ENCODE measurements around the gene CDH13.

CDH13 gene

GRCh38 chr16:83098536-83098935 is 471.8 kb downstream of the CDH13 start:
- ATAC-seq, result no peak
- no peak for TF ChIP-seq ARNTL (CRISPR knock-in tag; IDR thresholded peaks at IDR 0.05; ENCODE audit: borderline replicate concordance, low read depth)
- TF ChIP-seq, protein P1, sequence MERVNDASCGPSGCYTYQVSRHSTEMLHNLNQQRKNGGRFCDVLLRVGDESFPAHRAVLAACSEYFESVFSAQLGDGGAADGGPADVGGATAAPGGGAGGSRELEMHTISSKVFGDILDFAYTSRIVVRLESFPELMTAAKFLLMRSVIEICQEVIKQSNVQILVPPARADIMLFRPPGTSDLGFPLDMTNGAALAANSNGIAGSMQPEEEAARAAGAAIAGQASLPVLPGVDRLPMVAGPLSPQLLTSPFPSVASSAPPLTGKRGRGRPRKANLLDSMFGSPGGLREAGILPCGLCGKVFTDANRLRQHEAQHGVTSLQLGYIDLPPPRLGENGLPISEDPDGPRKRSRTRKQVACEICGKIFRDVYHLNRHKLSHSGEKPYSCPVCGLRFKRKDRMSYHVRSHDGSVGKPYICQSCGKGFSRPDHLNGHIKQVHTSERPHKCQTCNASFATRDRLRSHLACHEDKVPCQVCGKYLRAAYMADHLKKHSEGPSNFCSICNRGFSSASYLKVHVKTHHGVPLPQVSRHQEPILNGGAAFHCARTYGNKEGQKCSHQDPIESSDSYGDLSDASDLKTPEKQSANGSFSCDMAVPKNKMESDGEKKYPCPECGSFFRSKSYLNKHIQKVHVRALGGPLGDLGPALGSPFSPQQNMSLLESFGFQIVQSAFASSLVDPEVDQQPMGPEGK (CRISPR knock-in tag; IDR thresholded peaks at IDR 0.05; ENCODE audit: borderline replicate concordance), result no peak

DNA sequence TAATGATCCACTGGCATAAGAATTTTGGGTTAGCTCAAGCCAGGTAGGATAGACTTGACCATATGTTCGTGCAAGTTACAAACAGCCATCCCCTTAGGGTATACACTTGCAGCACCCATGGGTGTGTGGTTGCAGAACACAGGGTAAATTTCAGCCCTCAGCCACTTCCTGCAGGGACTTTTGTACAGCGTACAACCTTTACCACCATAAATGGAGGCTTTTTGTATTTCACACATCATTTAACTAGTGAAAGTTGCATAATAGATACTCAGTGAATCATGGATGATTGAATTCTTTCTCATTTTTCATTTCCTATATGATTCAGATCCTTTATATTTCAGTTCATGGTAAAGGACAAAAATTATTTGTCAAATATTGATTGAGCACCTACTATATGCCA is 473.9 kb downstream of the CDH13 start:
- TF ChIP-seq ZFP3 (CRISPR knock-in tag; IDR thresholded peaks at IDR 0.05) (no peak), CSRNP3 (CRISPR knock-in tag; IDR thresholded peaks at IDR 0.05) (no peak)
- TF ChIP-seq, protein P2, sequence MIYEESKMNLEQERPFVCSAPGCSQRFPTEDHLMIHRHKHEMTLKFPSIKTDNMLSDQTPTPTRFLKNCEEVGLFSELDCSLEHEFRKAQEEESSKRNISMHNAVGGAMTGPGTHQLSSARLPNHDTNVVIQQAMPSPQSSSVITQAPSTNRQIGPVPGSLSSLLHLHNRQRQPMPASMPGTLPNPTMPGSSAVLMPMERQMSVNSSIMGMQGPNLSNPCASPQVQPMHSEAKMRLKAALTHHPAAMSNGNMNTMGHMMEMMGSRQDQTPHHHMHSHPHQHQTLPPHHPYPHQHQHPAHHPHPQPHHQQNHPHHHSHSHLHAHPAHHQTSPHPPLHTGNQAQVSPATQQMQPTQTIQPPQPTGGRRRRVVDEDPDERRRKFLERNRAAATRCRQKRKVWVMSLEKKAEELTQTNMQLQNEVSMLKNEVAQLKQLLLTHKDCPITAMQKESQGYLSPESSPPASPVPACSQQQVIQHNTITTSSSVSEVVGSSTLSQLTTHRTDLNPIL (CRISPR knock-in tag; IDR thresholded peaks at IDR 0.05; ENCODE audit: low read depth), result no peak
- ATAC-seq, result no peak

- no peak for TF ChIP-seq RARB (CRISPR knock-in tag; IDR thresholded peaks at IDR 0.05)
- TF ChIP-seq ISL1 (CRISPR knock-in tag; IDR thresholded peaks at IDR 0.05), result no peak
- TF ChIP-seq, protein P3, sequence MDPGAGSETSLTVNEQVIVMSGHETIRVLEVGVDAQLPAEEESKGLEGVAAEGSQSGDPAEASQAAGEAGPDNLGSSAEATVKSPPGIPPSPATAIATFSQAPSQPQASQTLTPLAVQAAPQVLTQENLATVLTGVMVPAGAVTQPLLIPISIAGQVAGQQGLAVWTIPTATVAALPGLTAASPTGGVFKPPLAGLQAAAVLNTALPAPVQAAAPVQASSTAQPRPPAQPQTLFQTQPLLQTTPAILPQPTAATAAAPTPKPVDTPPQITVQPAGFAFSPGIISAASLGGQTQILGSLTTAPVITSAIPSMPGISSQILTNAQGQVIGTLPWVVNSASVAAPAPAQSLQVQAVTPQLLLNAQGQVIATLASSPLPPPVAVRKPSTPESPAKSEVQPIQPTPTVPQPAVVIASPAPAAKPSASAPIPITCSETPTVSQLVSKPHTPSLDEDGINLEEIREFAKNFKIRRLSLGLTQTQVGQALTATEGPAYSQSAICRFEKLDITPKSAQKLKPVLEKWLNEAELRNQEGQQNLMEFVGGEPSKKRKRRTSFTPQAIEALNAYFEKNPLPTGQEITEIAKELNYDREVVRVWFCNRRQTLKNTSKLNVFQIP (CRISPR knock-in tag; IDR thresholded peaks at IDR 0.05; ENCODE audit: borderline replicate concordance, low read depth), result no peak
- TF ChIP-seq BACH2 (CRISPR knock-in tag; IDR thresholded peaks at IDR 0.05; ENCODE audit: borderline replicate concordance), result no peak
- no peak for TF ChIP-seq CSDC2 (CRISPR knock-in tag; IDR thresholded peaks at IDR 0.05)
- TF ChIP-seq, protein P1 (CRISPR knock-in tag; IDR thresholded peaks at IDR 0.05; ENCODE audit: borderline replicate concordance), result no peak
- no peak for TF ChIP-seq TSHZ2 (CRISPR knock-in tag; IDR thresholded peaks at IDR 0.05)
- no peak for TF ChIP-seq PPARA (CRISPR knock-in tag; IDR thresholded peaks at IDR 0.05; ENCODE audit: borderline replicate concordance)
- no peak for TF ChIP-seq SNAI2 (CRISPR knock-in tag; IDR thresholded peaks at IDR 0.05)
- ATAC-seq, result no peak
Observed at GRCh38 chr16:83102336-83102735, 475.6 kb downstream of the CDH13 start.

DNA sequence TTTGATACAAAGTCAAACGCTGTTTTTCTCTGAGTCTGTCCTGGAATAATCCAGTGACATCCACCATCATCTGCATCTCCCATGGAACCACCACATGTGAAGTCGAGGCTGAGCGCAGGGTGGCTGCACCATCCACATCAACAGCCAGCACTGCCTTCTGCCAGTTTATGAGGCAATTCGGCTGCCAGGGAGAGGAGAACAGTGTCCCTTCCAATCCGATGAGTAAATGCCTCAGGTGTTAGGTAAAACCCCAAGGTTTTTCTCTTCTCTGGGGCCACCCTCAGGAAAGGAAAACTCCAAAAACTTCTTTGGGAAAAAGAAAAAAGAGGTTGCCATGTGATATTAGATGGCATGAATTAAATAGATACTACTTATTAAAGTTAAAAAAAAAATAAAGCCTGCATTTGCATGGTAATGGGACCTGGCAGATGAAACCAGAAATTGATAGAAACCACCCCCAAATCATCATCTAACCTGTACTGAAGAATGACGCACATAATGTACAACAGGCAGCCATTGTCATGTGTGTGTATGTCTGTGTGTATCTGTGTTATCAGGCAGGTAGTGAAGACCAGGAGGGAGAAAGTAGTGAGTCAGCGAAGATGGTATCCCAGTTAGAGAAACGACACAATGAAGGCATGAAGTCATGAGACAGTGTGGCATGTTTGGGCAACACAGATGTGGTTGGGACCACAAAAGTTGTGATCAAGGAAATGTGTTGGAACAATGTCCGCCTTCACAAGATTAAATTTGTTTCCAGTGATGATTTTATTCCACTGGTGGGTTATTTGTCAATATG is 478.7 kb downstream of the CDH13 start:
- ATAC-seq, result no peak
- TF ChIP-seq ZFP3 (CRISPR knock-in tag; IDR thresholded peaks at IDR 0.05) (no peak), ZNF70 (CRISPR knock-in tag; IDR thresholded peaks at IDR 0.05) (no peak), SNAI2 (CRISPR knock-in tag; IDR thresholded peaks at IDR 0.05) (no peak), ARNTL (CRISPR knock-in tag; IDR thresholded peaks at IDR 0.05; ENCODE audit: borderline replicate concordance, low read depth) (no peak), CSRNP3 (CRISPR knock-in tag; IDR thresholded peaks at IDR 0.05) (no peak), ZC3H10 (CRISPR knock-in tag; IDR thresholded peaks at IDR 0.05) (no peak), TSHZ2 (CRISPR knock-in tag; IDR thresholded peaks at IDR 0.05) (no peak), BACH2 (CRISPR knock-in tag; IDR thresholded peaks at IDR 0.05; ENCODE audit: borderline replicate concordance) (no peak)

Measured in SK-N-SH treated with all-trans-retinoic acid at 6 μM for 48 hours (cell line).